Middle frontal gyrus (tissue), 1 donor: ENCODE results near the gene MIDN.
"Not testable (repeated sequence)": the region's sequence is repeated elsewhere in the genome, so short reads cannot be mapped to it uniquely, and the experiment has no call there.

Experiments used
- DNase-seq: peaks from one replicate; pipeline ENCODE4 v3.0.0-alpha.2; 2015; ENCODE audit warnings: low spot score; ENCODE audit errors: extremely low spot score

MIDN gene

DNA sequence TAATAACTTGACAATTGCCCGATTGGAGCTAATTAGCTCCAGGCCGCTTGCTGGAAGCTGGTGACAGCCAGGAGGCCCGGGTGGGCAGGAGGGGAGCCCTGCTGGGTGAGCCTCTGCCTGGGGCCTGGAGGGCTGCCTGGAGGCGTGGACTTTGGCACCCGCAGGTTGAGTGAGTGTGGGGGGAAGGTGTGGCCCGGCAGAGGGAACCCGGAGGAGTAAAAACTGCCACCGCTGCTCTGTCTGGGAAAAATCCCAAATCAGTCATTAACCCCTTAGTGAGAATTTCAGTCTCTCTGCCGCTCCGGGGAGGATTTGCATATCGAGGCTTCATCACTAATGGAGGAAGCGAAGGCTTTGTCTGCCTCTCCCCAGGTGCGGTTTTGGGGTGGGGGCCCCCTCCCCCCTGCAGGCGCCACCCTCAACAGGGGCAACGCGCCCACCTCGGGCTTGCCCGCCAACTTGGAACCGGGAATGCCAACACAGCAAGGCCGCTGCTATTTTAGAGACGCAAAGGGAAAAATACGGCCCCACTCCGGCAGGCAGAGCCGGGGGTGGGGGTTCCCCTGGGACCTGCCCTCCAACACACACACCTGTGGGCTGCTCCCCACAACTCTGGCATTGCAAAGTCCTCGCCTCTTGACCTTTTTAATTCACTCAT lies 43.5 kb downstream of the MIDN start:
- DNase-seq: no peak

DNA sequence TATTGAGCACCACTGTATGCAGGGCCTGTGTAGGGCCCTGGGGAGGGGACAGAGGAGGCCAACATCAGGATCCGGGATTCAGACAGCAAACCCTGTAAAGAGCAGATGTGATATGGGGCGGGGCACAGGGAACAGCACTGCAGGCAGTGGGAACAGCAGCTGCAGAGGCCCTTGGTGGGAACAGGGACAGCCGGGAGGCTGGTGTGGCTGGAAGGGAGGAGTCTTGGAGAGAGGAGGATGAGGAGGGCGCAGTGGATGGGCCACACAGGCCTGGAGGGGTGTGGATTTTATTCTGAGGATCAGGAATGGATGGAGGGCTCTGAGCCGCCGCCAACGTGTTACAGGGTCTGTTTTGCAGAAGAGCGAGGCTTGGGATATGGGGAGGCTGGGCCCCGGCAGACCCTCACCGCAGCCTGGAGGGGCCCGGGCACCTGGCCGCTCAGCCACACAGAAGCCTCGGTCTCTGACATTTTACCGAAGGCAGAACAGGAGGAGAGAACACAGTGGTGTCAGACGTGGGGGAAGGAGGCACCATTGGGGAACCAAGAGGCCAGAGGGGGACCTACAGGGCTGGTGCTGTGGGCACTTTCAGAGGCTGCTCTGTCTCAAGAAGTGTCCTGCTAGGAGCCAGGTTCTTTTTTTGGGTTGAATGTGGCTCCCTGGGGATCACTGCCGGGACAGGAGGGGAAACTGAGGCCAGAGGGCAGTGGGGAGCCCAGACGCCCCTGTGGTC lies 44.2 kb downstream of the MIDN start:
- DNase-seq: no peak

DNA sequence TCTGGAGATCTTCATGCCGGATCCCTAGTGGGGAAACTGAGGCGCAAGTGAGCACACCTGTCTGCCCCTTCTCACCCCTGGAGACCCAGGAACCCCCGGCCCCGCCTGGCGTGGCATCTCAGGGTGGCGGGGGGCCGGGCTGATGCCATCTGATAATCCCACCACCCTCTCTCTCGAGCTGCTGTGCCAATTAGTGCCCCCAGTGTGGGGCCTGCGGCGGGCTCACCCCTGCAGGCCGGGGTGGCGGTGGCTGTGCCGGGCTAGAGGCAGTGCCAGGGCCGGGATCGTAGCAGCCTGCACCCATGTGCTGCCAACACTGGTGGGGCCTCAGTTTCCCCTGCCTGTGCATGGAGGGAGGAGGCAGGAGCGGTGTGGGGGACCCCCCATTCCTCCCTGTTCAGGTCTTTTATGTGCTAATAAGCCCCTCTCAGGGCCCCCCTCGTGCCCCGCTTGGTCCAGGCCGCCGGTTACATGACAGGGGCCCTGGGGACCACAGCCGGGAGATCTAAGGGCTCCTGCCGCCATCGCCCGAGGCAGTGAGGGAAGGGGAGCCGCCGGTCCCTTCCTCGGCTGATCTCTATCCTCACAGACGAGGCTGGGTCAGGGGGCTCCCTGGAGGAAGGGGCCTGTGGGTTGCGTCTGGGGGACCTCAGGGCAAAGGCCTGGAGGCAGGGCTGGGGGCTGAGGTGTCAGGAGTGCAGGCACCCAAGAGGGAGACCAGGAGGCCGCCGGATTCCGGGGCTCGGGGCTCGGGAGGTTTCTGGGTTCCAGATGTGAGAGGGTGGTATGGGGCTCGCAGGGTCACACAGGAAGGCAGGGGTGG lies 45.6 kb downstream of the MIDN start:
- no peak for DNase-seq

DNA sequence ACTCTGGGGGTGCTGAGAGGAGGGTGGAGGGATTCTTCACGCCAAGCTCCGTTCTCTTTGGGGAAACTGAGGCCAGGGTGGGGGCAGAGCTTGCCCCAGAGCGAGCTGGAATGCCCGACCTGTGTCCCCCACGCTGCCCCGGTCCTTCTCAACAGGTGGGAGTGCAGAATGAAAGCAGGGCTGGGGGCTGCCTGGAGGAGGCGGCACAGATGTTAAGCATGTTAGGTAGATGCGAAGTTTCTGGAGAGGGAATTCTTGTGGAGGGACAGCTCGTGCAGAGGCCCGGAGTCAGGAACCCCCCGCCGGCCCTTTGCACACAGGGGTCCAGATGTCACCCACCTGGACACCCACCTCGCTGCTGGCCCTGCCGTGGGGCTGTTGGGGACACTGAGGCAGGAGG lies 46.3 kb downstream of the MIDN start:
- DNase-seq: no peak

DNA sequence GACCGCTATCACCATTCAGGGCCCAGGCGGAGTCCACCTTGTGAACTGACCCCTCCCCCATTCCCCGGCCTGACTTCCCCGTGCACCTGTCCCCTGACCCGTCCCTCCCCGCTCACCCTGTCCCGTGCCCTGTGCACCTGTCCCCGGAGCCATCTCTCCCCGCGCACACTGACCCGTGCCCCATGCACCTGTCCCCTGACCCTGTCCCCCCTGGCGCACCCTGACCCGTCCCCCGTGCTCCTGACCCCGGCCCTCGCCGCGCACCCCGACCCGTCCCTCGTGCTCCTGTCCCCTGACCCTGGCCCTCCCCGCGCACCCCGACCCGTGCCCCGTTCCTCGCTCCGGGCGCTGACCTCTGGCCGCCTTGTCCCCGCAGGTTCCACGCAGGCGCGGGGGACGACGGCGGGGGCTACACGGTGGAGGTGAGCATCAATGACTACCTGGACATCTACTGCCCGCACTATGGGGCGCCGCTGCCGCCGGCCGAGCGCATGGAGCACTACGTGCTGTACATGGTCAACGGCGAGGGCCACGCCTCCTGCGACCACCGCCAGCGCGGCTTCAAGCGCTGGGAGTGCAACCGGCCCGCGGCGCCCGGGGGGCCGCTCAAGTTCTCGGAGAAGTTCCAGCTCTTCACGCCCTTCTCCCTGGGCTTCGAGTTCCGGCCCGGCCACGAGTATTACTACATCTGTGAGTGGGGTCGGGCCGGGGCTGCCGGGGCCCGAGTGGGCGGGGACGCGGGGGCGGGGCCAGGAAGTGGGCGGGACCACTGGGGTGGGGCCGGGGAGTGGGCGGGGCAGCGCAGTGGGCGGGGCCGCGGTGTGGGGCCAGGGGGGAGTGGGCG lies 47.0 kb downstream of the MIDN start:
- DNase-seq: no peak

DNA sequence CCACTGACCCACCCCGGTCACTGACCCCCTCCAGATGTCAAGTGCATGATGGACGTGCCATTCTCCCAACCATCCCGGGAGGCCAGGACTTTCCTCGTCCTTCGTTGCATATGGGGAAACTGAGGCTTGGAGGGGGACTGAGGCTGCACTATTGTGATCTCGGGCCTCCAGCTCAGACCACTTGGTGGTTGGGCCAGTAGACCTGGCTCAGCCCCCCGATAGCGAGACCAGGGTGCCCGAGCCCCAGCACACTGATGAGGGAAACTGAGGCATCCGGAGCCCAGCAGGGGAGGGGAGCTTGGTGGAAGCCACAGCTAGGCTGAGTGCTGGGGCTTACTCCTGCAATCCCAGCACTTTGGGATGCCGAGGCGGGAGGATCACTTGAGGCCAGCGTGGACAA lies 47.7 kb downstream of the MIDN start:
- DNase-seq: no peak

DNA sequence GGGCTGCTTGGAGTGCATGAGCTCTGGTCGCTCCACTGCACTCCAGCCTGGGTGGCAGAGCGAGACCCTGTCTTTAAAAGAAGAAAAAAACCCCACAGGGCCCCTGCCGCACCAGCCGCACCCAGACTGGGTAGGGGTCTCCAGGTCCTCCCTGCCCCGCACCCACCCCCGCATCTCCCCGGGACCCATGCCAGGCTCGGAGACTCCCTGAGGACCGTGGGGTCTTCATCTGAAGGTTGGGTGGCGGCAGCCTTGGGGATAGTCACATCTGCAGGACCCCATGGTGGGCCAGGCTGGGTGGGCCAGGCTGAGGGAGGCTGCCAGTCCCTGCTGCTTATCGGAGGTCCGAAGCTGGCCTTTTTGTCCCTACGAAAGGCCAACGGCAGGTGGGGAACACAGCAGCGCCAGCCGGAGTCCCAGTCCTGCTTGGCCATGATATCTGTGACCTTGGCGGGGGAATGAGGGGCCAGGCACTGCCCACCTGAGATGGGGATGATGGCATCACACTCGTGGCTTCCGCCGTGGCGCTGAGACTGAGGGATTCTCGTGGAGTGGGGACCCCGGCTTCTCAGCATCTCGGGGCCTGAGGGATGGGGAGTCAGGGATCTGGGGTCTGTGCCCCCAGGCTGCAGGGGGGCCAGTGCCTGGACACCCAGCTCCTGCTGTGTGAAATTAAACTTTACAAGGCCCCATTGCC lies 48.3 kb downstream of the MIDN start:
- DNase-seq: no peak

DNA sequence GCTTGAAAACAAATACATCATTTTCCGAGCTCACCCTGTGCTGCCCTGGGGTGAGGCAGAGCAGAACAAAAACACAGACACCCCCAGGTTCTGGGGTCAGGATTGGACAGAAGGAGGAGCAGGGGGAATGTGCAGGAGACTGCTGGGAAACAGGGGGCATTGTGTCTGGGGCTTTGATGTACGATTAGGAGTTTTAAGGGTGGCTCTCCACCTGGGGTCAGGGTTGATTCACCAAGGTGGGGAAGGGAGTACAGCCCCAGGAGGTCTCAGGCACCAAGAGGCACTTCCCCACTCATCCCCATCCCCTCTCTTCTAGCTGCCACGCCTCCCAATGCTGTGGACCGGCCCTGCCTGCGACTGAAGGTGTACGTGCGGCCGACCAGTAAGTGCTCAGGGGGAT lies 49.9 kb downstream of the MIDN start:
- DNase-seq: no peak

DNA sequence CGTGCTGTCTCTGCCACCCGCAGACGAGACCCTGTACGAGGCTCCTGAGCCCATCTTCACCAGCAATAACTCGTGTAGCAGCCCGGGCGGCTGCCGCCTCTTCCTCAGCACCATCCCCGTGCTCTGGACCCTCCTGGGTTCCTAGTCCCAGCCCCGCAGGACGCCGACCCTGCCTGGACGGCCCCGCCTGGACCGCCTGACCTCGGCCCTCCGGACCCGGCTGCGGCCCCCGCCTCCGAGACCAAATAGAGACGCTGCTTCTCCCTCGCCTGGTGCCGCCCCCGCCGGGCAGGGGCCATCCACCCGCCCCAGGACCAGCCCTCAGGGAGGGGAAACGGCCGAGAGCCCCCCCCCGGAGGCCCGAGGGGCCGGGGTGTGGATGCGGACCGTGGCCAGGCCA lies 51.4 kb downstream of the MIDN start:
- no peak for DNase-seq

DNA sequence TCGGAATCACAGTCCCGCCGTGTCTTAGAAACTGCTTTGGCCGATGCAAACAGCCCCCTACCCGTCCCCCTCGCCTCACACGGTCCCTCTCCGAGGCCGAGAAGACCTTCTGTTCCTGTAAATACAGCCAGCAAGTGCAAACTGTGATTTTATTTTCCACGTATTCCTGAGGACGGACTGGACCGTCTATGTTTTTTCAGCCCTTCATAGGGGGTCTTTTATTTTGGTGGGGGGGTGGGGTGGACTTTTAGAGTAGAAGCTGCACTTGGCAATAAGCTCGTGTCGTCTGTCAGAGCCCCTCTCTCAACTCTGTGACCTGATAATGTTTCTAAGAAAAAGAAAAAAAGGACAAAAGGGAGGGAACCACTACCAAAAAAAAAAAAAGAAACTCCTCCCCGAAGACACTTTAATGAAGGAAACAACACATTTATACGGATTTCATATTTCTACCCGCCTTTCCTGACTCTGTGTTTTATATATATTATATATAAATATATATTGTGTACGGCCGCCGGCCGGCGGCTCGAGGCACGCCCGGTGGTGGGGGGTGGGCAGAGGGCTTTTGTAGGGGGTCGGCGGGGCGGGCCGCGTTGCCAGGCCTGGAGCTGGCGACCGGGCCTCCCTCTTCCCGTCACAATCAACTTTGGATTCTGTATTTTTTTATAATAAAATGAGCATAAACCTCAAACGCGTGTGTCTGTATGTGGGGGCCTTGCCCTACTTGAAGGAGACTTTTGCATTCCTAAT lies 52.5 kb downstream of the MIDN start:
- no peak for DNase-seq

DNA sequence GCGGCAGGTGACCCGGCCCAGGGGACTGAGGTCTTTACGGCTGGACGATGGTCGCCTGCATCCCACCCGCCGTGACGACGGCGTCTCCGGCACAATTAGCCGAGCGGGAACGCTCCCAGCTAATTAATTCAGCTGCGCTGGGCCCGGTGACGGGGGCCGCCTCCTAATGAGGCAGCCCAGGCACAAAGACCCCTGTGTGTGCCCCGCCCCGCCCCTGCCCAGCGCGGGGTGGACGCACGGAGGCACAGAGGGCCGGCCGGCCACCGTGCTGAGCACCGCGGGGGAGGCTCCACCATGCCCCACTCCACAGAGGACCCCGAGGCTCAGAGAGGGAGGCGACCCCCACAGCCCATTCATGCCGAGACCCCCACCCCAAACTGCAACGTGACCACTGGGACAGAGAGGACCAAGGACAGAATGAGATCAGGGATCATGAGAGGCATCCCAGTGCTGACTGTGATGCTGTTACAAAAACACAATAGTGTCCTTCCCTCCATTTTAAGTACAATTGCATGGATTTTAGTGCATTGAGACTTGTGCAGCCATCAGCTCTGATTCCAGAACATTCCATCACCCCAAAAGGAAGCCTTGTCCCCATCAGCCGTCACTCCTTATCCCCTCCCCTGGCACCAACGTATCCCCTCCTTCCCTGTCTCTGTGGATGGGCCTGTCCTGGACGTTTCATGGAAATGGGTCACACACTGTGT lies 54.3 kb downstream of the MIDN start:
- peak; percentile 25 for DNase-seq

DNA sequence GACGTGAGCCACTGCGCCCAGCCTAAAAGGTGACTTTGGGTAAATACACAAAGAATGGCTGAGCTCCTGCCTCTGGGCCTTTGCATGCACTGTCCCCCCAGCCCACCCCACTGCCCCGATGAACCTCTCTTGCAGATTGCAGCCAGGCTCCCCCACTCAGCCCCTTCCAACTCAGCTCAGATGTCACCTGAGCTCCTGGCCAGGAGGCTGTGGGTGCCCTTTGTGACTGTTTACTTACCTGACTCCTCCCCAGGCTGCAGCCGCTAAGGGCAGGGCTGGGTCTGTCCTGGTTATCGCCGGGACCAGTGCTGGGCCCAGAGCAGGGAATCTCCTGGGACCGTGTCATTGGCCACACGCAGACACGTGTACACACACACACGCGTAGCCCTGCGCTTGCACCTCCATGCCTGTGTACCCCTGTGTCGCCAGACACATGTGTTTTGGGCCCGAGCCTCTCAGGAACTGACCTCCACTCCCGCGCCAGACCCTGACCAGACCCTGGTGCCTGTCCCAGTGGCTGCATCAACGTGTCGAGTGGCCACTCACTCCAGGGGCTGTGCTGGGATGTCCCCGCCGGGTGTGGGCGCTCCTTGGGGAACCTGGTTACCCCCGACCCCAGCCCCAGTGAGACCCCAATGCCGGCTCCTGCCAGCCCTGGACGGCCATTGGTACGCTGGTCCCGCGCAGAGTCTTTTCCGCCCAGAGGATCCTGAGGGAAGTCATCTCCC lies 56.0 kb downstream of the MIDN start:
- DNase-seq: no peak

DNA sequence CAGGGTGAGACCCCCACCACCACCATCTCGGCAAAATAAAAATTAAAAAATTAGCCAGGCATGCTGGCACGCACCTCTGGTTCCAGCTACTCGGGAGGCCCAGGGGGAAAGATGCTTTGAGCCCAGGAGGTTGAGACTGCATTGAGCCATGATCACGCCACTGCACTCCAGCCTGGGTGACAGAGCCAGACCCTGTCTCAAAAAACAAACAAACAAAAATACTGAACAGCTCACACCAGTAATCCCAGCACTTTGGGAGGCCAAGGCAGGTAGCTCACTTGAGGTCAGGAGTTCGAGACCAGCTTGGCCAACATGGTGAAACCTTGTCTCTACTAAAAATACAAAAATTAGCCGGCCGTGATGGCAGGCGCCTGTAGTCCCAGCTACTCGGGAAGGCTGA lies 57.0 kb downstream of the MIDN start:
- DNase-seq: not testable (repeated sequence)

DNA sequence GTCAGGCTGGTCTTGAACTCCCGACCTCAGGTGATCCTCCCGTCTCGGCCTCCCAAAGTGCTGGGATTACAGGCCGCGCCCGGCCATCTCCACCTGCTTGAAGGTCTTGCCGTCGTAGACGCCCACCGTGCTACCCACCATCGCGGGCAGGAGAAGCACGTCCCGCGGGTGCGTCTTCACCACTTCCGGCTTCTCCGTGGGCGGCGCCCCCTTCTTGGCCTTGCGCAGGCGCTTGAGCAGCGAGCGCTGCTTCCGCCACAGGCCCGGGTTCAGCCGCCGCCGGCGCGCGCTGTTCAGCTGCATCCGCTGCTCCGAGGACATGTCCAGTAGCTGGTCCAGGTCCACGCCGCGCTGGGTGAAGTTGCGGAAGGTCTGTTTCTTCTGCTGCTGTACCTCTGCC lies 58.9 kb downstream of the MIDN start:
- DNase-seq: no peak

DNA sequence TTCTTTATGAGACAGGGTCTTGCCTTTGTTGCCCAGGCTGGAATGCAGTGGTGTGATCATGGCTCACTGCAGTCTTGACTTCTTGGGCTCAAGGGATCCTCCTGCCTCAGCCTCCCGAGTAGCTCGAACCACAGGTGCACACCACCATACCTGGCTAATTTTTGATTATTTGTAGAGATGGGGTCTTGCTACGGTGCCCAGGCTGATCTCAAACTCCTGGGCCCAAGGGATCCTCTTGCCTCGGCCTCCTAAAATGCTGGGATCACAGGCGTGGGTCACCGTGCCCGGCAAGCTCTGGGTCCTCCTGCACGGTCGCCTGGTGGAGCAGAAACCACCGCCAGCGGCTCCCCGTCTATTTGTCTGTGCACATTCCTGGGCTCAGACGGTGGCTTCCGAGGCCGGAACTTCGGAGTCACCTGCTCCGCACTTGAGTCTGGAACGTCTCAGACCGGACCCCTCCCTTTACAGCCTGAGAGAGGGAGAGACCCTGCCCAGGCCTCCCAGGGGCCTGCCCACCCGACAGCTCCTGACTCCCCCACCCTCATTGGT lies 59.4 kb downstream of the MIDN start:
- no peak for DNase-seq

DNA sequence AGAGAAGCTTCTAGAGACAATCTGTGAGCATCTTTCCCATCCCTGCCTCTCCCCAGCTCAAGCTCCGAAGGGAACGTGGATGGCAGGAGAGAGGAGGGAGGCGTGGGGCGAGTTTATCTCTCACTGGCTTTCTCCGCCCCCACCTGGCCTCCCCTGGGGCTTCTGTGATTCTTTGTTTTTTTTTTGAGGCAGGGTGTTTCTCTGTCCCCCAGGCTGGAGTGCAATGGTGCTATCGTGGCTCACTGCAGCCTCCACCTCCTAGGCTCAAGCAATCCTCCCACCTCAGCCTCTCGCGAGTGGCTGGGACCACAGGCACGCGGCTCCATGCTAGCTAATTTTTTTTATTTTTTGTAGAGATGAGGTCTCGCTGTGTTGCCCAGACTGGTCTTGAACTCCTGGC lies 60.3 kb downstream of the MIDN start:
- DNase-seq: no peak
